Stimulated activated CD8-positive, alpha-beta memory T cell treated with anti-CD3 and anti-CD28 coated beads, Interleukin-4, amount 100 ng/mL, for 24 hours (primary cell): ENCODE measurements around the gene ARHGAP18.

Experiments used
- DNase-seq: peaks from one replicate; pipeline ENCODE4 v3.0.0-alpha.2; 2020; ENCODE audit warnings: low read depth

The ARHGAP18 gene

DNA sequence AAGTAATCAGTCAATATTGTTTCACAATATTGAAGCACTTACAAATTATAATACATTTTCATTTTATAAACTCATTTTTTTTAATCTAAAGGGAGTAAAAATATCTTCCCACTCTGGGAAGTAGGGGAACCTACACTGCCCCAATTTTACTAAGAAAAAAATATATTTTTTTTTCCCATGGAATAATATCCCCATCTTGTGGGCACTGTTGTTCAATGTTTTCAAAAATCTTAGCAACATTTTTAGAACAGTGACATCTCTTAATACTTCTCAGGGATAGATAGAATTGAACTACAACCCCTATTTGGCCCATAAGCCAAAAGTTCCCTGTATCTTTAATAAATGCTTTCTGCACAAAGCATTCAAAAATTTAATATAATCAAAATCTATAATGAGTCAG, 42.9 kb downstream of the ARHGAP18 start:
- no peak for DNase-seq

DNA sequence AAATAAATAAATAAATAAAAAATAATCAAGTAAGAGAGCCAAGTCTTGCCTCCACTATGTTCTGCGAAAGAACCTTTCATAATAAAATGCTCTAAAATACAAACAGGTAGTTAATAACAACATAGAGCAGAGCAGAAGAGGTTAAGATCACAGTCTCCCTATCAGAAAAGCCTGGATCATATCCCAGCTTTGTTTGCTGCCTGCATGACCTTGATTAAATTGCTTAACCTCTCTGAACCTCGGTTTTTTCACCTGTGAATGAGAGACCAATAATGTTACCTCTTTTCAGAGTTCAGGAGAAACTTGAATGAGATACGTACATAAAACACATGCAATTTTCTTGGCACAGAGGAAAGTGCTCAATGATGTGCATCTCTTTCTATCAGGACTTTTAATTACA, 44.4 kb downstream of the ARHGAP18 start:
- DNase-seq, result no peak

DNA sequence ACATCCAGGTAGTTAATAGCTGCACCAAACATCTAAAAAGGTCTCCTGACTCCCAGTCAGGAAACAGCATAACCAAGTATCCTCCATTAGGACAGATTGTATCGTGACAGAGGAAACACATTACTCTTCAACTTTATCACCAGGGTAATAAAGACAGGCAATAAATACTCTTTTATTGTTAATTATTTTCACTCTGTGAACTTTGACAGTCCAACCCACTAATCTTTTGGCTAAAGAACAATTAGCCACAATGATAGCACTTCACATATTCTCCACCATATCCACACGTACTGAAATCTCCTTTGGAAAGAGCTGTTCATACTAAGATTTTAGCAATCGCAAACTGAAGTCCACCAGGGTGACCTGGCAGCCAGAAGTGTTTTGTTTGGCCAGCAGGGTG, 46.4 kb downstream of the ARHGAP18 start:
- no peak for DNase-seq

DNA sequence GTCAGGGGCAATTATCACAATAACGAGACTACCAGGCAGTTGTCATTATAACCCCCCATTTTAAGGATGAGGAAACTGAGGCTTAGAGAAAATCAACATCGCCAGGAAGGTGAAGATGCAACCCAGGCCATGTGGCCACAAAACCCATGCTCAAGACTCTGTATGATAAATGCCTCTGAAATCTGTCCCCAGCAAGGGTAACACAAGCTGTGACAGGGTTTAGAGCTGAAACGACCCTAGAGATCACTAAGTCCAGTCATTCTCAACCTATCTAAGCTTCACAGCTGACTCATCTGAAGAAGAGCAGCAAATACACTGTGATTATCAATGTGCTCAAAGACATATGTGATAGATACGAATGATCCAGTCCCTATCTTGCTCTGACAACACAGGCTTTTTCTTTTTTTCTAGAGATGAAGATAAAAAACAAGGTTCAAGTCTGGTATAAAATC, 47.0 kb downstream of the ARHGAP18 start:
- no peak for DNase-seq

DNA sequence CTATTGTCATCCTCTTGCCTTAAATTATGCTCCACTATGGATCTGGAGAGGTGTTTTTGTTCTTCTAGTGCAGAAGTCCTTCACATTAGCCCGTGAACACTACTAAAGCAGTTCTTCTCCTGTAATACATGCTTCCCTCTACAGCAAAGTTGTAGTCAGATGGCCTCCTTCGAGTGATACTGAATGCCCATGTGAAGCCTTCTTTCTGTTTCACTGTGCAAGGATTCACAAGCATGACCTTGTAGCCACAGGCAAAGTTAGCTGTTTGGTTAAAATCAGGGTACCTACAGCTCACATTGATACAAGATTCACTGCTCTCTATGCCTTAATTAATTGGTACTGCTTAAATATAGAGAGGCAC, 47.6 kb downstream of the ARHGAP18 start:
- DNase-seq, result no peak

DNA sequence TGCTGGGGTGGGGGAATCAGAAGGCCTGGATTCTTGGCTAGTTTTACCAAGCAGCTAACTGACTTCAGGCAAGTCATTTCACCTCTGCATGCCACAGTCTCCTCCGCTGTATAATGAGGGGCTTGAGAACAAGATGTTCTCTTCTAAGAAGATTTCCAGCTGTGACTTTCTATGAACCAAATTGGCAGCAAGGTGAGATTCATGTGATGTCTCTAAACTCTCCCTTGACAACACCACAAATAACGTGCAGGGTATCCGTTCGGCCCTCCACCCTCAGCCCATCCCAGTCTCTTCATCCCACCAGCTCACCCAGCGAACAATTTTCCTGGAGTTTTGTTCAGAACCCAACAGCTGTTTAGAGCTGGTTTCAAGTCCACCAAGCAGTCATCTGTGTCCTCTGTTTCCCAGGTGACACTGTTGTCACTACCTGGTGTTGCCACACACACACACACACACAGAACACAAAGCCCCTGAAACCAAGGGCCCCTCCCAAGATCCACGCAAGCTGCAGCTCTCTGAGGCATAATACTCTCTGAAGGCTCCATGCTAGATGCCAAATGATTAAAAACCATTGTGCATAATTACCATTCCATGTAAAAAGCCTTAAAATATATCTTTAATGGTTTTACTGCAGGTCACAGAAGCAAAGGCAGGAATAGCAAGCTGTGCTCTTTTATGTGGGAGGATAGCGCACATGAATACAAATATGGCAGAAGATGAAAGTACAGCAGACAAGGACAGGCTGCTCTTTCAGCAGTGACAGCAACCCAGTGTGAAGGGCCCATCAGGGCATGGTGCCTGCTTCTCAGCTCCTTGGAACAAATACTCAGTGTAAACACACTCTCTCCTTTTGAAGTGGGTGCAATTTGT, 48.2 kb downstream of the ARHGAP18 start:
- no peak for DNase-seq

DNA sequence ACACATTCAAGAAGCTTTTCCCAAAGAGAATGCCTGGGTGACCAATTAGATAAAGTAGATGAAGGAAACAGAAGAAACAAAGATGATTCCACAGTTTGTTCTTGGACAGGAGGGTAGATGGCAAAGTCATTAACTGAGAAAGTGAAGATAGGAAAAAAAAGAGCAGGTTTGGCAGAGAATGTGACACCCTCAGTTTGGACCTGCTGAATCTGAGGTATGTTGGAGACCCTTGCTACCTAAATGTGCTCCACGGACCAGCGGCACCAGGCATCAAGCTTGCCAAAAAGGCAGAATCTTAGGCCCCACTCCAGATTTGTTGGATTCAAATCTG, 49.7 kb downstream of the ARHGAP18 start:
- DNase-seq, result no peak

DNA sequence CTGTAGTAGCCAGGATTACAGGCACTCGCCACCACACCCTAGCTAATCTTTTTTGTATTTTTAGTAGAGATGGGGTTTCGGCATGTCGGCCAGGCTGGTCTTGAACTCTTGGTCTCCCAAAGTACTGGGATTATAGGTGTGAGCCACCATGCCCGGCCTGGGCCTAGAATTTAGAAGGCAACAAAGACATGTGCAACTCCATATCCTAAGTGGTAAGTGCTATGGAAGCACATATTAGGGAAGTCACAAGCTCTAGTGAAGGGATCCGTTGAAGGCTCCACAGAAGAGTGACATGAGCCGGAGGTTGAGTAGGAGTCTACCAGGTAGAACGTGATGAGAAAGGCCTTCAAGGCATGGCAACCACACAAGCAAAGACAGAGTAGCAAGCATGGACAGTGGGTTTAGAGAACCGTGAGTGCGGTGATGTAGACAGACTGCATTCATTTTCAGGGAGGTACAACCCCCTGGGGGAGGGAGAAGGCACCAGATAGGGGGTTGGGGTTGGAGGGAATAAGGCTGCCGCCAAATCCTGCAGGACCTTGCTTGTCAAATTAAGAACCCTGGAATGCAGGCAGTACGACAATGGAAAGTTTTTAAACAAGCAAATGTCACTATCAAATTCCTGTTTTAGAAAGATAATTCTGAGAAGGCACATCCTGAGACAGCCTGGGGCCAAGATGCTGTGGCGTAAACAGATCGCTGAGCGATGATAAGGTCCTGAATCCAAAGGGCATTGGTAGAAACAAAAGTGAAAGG, 50.2 kb downstream of the ARHGAP18 start:
- no peak for DNase-seq

DNA sequence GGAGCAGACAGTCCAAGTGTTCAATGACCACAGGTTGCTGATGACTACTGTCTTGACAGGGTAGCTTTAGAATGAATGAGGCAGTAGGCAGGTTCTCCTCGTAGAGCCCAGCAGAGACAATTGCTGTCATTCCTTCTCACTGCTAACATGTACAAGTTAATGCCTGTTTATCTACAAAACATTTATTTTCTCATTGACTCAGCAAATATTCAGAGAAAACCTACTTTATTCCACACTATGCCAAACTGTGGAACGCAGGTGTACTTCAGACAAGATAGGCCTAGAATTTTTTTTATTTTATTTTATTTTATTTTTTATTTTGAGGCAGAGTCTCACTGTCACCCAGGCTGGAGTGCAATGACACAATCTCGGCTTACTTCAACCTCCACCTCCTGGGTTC, 50.8 kb downstream of the ARHGAP18 start:
- no peak for DNase-seq

DNA sequence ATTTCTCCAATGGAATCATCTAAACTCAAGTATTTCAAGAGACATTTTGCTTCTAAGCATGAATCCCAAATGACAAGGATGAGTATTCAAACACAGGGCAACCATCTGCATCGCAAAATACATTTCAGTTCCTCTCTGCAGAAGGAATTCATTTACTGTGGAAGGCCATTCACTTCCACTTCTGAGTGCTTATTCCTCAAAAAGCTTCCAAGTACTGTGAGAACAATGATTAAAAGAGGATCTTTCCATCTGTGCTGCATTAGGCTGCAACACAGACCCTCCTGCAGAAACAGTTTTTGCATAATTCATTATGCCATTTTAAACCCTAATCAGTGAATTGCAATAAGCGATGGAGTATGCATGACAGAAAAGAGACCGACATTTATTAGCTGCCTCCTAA, 52.5 kb downstream of the ARHGAP18 start:
- DNase-seq, result no peak

DNA sequence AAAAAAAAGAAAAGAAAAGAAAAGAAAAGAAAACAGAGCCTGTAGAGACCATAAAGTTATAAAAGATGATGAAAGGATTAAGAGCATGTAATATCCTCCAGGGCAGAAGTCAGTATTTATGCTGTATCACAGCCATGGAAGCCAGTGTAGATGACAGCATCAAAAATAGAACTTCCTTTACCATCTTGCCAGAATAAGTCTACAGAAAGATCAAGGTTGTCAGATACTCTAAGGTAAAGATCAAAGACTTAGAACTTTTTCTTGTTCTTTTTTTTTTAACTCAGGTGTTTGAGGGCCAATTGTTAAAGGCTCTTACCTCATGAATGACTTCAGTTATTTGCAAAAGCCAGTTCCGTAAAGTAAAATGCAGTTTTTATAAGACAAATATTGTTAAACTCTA, 54.6 kb downstream of the ARHGAP18 start:
- DNase-seq, result no peak

DNA sequence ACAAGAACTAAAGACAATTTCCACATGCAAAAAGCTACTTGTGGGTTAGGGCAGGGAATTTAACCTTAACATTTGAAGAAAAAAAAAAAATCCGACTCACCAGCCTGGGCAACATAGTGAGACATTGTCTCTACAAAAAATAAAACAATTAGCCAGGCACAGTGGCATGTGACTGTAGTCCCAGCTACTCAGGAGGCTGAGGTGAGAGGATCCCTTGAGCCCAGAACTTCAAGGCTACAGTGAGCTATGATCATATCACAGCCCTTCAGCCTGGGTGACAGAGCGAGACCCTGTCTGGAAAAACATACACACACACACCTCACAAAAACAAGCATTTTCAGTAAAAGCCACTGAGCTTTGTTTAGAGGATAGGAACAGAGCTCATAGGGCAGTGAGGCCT, 56.2 kb downstream of the ARHGAP18 start:
- no peak for DNase-seq

DNA sequence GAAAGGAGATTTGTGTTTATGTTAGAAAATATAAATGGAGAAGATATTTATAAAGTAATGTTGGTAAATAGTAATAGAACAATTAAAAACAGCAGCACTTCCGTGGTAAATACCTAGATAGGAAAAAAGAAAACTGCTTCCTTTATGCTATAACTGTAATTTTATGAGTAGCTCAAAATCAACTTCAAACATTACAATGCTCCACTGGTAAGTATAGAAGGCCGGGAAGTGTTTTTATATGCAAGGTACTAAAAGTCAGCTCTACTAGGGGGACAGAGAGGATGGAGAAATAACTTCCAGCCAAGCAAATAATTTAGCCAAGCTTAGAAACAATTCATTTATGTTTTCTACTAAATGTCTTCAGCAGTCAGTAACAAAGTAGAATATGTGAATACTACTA, 56.7 kb downstream of the ARHGAP18 start:
- DNase-seq, result no peak

DNA sequence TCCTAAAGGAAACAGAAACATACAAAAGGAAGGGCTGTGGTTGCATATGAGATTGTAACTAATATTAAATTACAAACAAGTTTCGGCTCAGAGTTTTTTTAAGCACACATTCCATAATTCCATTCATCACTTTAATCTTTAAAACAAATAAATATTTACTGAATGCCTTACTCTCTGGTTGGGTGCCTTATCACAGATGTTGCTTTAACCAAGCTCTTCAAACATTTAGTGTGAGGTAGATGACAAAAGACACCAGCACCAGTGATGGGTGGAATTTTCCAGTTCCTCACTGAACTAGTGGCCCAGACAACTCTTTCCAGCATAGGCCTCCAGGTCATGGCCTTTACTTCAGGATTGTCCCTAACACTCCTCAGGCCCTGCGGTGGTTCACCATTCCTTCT, 58.7 kb downstream of the ARHGAP18 start:
- DNase-seq, result no peak

DNA sequence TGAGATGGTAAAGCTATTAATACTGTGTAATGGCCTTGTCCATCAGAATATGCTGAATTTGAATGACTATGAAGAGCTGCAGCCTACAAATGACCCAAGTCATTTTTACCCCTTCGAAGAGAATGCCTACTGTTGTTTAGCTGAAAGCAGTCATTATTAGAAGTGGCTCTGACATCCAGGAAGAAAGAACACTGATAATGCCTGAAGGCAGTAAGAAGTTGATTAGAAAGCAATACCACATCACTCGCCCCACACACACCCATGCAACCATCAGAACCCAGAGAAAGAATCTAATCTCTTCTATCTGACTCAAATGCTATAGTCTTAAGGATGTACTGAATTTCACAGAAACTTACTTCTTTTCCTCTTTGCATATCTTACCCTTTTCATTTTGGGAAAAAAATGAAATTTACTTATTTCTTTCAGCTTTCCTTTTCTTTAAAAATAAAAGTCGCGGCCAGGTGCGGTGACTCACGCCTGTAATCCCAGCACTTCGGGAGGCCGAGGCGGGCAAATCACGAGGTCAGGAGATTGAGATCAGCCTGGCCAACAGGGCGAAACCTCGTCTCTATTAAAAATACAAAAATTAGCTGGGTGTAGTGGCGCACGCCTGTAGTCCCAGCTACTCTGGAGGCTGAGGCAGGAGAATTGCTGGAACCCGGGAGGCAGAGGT, 61.0 kb downstream of the ARHGAP18 start:
- no peak for DNase-seq

DNA sequence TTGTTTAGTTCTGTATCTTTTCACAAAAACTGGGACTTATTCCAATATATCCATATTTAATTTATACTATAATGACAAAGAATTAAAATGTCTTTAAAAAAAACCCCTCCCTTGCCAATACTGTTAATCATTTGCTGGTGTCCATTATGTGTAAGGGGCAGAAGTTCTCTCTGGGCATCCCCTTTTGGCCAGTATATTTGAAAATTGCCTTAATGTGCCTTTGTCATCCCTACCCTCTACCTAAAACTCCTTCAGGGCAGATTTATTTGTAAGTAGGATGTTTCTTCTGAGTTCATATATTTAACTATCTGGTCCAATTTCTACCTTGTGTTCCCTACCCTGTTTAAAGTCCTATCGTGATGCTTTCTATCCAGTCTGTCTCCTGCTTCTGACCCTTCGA, 62.9 kb downstream of the ARHGAP18 start:
- no peak for DNase-seq

DNA sequence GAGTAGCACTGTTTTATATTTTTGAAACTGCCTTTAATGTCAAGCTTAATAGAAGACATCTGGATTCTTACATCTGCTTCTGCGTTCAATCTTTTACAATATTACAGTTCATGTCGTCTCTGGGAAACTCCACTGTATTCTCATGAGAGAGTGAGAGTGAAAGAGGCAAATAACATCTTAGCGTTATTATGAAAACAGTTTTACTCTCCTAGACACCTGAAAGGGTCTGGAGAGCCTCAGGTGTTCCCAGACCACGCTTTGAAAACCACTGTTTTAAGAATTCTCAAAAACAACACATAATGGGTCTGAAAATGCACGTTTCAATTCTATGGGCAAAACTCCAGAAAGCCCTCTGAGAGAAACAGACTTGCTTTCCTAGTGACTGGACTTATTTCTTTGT, 63.3 kb downstream of the ARHGAP18 start:
- DNase-seq, result no peak

DNA sequence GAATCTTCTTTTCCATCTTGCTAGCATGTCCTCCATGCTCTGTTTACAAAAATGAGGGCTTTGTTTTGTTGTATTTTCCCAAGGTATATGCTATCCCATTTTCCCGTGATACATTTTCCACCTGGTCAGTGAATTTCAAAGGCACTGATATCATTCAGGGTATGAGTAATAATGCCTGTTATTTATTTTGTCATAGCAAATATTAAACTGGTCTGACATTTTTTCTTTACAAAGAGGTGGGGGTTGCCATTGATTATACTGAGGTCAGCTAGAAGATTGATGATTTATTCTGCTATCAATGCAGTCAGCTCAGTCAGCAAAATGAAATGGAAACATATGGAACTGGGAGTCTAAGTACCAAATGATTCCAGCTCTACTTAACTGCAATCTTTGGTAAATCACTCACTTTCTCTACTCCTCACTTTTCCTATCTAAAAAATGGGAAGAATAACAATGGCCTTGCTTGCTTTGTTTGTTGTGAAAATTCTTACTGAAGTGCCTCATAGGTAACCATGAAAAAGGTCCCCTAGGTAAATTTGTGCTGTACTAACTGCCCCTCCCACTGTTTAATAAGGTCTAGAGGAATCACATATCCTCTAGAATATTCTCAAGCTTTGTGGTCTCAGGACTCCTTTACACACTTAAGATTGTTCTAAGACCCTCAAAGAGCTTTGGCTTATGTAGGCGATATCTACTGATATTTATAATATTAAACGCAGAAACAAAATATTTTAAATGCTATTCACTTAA, 64.0 kb downstream of the ARHGAP18 start:
- DNase-seq, result no peak

DNA sequence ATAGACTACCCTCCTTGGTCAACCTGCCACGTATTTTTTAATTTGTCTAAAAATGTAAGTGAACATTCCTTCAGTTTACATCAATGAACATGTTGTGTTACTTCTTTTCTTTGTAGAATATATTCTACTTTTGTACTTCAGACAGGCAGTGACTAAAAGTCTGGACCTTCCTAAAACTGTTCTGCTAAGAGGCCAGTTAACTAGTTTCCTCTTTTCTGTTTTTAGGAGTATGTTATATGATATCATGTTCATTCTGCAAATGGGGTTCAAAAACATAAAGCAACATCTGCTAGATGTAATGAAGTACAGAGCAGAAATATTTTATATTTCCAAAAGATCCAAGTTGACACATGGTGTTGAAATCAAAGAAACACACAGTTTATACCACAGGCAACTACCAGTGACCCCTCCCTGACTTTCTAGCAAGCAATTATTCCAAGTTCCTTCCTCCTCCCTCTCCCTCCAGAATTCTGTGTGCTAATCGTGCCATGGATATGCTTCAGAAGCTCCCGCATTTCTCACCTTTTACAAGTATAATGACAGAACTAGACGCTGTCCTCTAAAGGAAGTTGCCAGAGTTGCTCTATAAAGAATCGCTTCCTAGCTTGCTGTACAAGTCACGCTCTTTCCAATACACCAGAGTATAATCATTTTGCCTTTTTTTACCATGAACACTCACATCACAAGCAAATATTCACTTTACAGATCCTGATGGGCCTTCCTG, 64.7 kb downstream of the ARHGAP18 start:
- no peak for DNase-seq

DNA sequence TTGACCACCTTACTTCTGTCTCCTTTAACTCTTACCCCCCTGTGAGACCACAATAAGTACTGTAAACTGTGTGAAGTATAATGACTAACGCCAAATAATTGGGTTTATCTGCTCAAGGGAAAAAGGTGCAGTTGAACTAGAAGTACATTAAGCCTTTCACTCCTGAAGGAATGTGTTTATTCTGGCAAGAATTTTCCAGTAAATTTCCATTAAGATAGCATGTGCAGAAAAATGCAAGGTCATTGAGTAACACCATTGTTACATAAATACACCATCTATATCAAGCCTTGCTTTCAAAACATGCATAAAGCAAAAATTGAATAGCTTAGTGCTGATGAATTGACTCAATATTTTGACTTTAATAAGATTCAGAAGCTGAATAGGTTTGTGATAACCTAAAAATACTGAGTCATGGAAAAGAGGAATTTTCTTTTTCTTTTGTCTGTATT, 65.4 kb downstream of the ARHGAP18 start:
- DNase-seq, result no peak

DNA sequence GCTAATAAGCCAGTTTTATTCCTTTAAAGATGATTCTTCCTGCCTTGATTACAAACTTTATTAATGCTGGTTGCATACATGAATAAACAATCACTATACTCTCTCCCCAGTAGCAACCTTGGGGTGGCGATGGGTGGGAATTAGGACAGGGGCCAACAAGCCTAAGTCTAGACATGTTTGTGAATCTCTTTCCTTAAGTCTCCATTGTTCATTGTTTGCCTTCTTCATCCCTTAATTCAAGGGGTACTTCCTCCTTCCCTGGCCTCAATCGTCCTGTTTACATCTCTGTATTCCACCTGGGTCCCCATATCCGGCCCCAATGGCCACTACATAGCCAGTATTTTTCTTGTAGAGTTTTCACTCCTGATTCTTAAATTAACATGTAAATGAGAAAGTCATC, 66.0 kb downstream of the ARHGAP18 start:
- no peak for DNase-seq

DNA sequence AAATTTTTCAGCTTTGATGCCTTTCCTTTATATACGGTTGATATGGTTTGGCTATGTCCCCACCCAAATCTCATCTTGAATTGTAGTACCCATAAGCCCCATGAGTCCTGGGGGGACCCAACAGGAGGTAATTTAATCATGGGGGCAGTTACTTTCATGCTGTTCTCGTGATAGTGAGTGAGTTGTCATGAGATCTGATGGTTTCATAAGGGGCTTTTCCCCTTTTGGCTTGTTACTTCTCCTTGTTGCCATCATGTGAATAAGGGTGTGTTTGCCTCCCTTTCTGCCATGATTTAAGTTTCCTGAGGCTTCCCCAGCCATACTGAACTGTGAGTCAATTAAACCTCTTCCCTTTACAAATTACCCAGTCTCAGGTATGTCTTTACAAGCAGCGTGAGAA, 66.8 kb downstream of the ARHGAP18 start:
- DNase-seq, result no peak
